HG03565 (cell line): Measurements from ENCODE around the gene ATP11A.
A peak's percentile ranks its signal among the peaks of the same experiment; 100 is the strongest.
"Not testable (repeated sequence)": the region's sequence is repeated elsewhere in the genome, so short reads cannot be mapped to it uniquely, and the experiment has no call there.

Source experiments
- ATAC-seq: cut with Tn5 transposase; IDR thresholded peaks from one replicate; pipeline ENCODE4 v1.9.1; 2021; ENCODE audit warnings: mild to moderate bottlenecking, moderate library complexity; ENCODE audit not compliant: unreplicated experiment

The ATP11A gene

GRCh38 chr13:112873851-112874750 lies 184.3 kb downstream of the ATP11A start:
- ATAC-seq: peak; percentile 89

GRCh38 chr13:112874751-112875300 lies 185.0 kb downstream of the ATP11A start:
- ATAC-seq: no peak

- ATAC-seq: no peak
These were observed 185.8 kb downstream of the ATP11A start for GRCh38 chr13:112875627-112876026.

- ATAC-seq: no peak
These were observed 186.6 kb downstream of the ATP11A start for GRCh38 chr13:112876305-112877000.

- no peak for ATAC-seq
These were observed 187.2 kb downstream of the ATP11A start for GRCh38 chr13:112877066-112877465.

GRCh38 chr13:112877539-112877938 lies 187.7 kb downstream of the ATP11A start:
- no peak for ATAC-seq

- ATAC-seq: no peak
These were observed 188.4 kb downstream of the ATP11A start for GRCh38 chr13:112877976-112878955.

GRCh38 chr13:112879283-112879833 lies 189.5 kb downstream of the ATP11A start:
- no peak for ATAC-seq

GRCh38 chr13:112880221-112880641 lies 190.4 kb downstream of the ATP11A start:
- no peak for ATAC-seq

GRCh38 chr13:112880976-112881540 lies 191.2 kb downstream of the ATP11A start:
- ATAC-seq: no peak

- ATAC-seq: no peak
These were observed 192.1 kb downstream of the ATP11A start for GRCh38 chr13:112881656-112882554.

GRCh38 chr13:112882555-112883024 lies 192.8 kb downstream of the ATP11A start:
- ATAC-seq: no peak

GRCh38 chr13:112883241-112883945 lies 193.6 kb downstream of the ATP11A start:
- no peak for ATAC-seq

GRCh38 chr13:112884700-112885099 lies 194.9 kb downstream of the ATP11A start:
- not testable (repeated sequence) for ATAC-seq

- no peak for ATAC-seq
These were observed 195.5 kb downstream of the ATP11A start for GRCh38 chr13:112885242-112885781.

GRCh38 chr13:112885782-112886268 lies 196.0 kb downstream of the ATP11A start:
- no peak for ATAC-seq

- ATAC-seq: no peak
These were observed 197.3 kb downstream of the ATP11A start for GRCh38 chr13:112887151-112887550.

GRCh38 chr13:112887557-112887991 lies 197.7 kb downstream of the ATP11A start:
- no peak for ATAC-seq
